ENCODE results near the gene WDR89. TPM values are rescaled to one million over a fixed set of nuclear protein-coding genes. Genes with fewer than 3 reads are reported as not detected.

WDR89 gene
- total RNA-seq, 1 experiment from 2014 or later: 18.2 TPM

- intact Hi-C loops (cut with micrococcal nuclease; ENCODE audit: unreplicated experiment): no loop called here
- CTCF ChIA-PET: no interaction called here
Measured at GRCh38 chr14:63671987-63672386, 30.3 kb upstream of the WDR89 start.

DNA sequence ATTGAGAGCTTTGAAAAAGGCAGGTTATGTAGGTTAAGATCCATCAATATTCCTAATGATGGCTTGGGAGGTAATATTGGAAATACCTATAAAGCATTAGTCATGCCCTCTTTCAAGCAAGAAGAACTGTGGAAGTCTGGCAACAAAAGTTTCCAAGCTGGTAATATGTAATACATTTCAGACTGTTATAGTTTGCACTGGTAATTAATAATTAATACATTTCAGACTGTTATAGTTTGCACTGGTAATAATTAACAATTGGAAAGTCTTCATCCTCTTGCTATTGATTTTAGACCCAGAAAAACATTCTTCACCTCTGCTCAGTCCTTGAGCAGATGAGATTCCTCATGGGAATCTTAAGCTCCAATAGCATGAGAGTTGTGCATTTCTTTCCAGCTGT lies 29.0 kb upstream of the WDR89 start:
- POLR2A ChIA-PET (ENCODE audit: unreplicated experiment): no interaction called here
- Histone ChIP-seq H3K9me3 (ENCODE audit: insufficient read depth, low read depth) (no peaks in the 10 kb centered on the region), H4K20me1 (ENCODE audit: insufficient read depth) (no peaks in the 10 kb centered on the region), H3K27me3 (ENCODE audit: insufficient read depth, low read depth) (no peaks in the 10 kb centered on the region), H3K27ac (no peak overlapping the region), H3K79me2 (ENCODE audit: low read depth) (no peaks in the 10 kb centered on the region), H3K4me1 (replicated peaks; ENCODE audit: insufficient read depth) (peaks cover 15% of the 10 kb centered on the region), H3F3A (ENCODE audit: insufficient read depth, low read depth) (peaks cover 9% of the 10 kb centered on the region; the same call in 1 of the 2 replicates), H3K9me2 (ENCODE audit: insufficient read depth) (no peaks in the 10 kb centered on the region), H3K36me3 (ENCODE audit: low read depth) (no peaks in the 10 kb centered on the region), H3K4me2 (no peak overlapping the region), H3K4me3 (no peak overlapping the region), H2AFZ (no peak overlapping the region)
- BruUV-seq (replicated peaks): no TSS peak
- intact Hi-C loops (cut with micrococcal nuclease; ENCODE audit: unreplicated experiment): no loop called here
- CTCF ChIA-PET: no interaction called here
- TF ChIP-seq EZH2 (IDR thresholded peaks at IDR 0.05; ENCODE audit: low read depth) (no peak), CTCF (conservative IDR thresholded peaks at IDR 0.05) (no peak)
- no peak for DNase-seq

More at GRCh38 chr14:63671987-63672386, 30.3 kb upstream of the WDR89 start:
- H3K9me2 ChIP-seq (ENCODE audit: insufficient read depth): no peaks in the 10 kb centered on the region
- TF ChIP-seq EZH2 (IDR thresholded peaks at IDR 0.05; ENCODE audit: low read depth) (no peak), CTCF (conservative IDR thresholded peaks at IDR 0.05) (no peak)
- POLR2A ChIA-PET (ENCODE audit: unreplicated experiment): no interaction called here
- H3F3A ChIP-seq (ENCODE audit: insufficient read depth, low read depth): peaks cover 8% of the 10 kb centered on the region; the same call in 1 of the 2 replicates
- H4K20me1 ChIP-seq (ENCODE audit: insufficient read depth): no peaks in the 10 kb centered on the region
- H3K79me2 ChIP-seq (ENCODE audit: low read depth): no peaks in the 10 kb centered on the region
- no peak overlapping the region for H3K4me3 ChIP-seq
- H3K27ac ChIP-seq: no peak overlapping the region
- no peak overlapping the region for H3K4me2 ChIP-seq
- H3K36me3 ChIP-seq (ENCODE audit: low read depth): no peaks in the 10 kb centered on the region; the same call in 1 of the 2 replicates
- H2AFZ ChIP-seq: no peak overlapping the region
- H3K4me1 ChIP-seq (replicated peaks; ENCODE audit: insufficient read depth): peaks cover 4% of the 10 kb centered on the region; the same call in 1 of the 2 replicates
- DNase-seq: no peak
- no peaks in the 10 kb centered on the region for H3K9me3 ChIP-seq (ENCODE audit: insufficient read depth, low read depth)
- BruUV-seq (replicated peaks): no TSS peak
- no peaks in the 10 kb centered on the region for H3K27me3 ChIP-seq (ENCODE audit: insufficient read depth, low read depth)

- DNase-seq: peak in 1 of 2 experiments; percentile 78
- no peaks in the 10 kb centered on the region for H3K36me3 ChIP-seq (ENCODE audit: low read depth)
- no peak for TF ChIP-seq CTCF (conservative IDR thresholded peaks at IDR 0.05)
- no peak for TF ChIP-seq EZH2 (IDR thresholded peaks at IDR 0.05; ENCODE audit: low read depth)
- peaks cover 31% of the 10 kb centered on the region for H3F3A ChIP-seq (ENCODE audit: insufficient read depth, low read depth)
- no peak overlapping the region for H3K27ac ChIP-seq
- BruUV-seq (replicated peaks): no TSS peak
- H2AFZ ChIP-seq: no peak overlapping the region
- H3K4me2 ChIP-seq: no peak overlapping the region
- CTCF ChIA-PET: no interaction called here
- no peaks in the 10 kb centered on the region for H3K9me2 ChIP-seq (ENCODE audit: insufficient read depth)
- intact Hi-C loops (cut with micrococcal nuclease; ENCODE audit: unreplicated experiment): no loop called here
- H3K27me3 ChIP-seq (ENCODE audit: insufficient read depth, low read depth): no peaks in the 10 kb centered on the region
- H3K4me3 ChIP-seq: no peak overlapping the region
- H3K4me1 ChIP-seq (replicated peaks; ENCODE audit: insufficient read depth): peaks cover 41% of the 10 kb centered on the region
- H3K9me3 ChIP-seq (ENCODE audit: insufficient read depth, low read depth): no peaks in the 10 kb centered on the region
- POLR2A ChIA-PET (ENCODE audit: unreplicated experiment): interaction anchor here (0.5 to 0.6 kb wide), 3 partner anchors 12 to 123 kb away, joined by 3 to 10 read pairs (median 6); partner anchors contain the start of genes PPP2R5E and WDR89
- no peaks in the 10 kb centered on the region for H3K79me2 ChIP-seq (ENCODE audit: low read depth)
- no peaks in the 10 kb centered on the region for H4K20me1 ChIP-seq (ENCODE audit: insufficient read depth)
Measured at GRCh38 chr14:63666335-63666734, 24.7 kb upstream of the WDR89 start.

Data from PC-9 (cell line).